ENCODE measurements around the gene SLC6A13.
"Not testable (repeated sequence)": the region's sequence is repeated elsewhere in the genome, so short reads cannot be mapped to it uniquely, and the experiment has no call there.

Gene SLC6A13

GRCh38 chr12:262817-263216, at the start of gene SLC6A13:
Gene SLC6A13, minus strand, starts transcription at chr12:262836. Its CDS starts 2,784 bp downstream, at chr12:260052.
- ATAC-seq: no peak
- no peak for DNase-seq

GRCh38 chr12:308511-308910, 45.9 kb upstream of the SLC6A13 start:
- ATAC-seq: no peak

GRCh38 chr12:307406-307805, 44.8 kb upstream of the SLC6A13 start:
- DNase-seq (no peak), ATAC-seq (no peak)

More at GRCh38 chr12:308511-308910, 45.9 kb upstream of the SLC6A13 start:
- no peak for DNase-seq

- DNase-seq (no peak), ATAC-seq (no peak)
These were observed 42.2 kb upstream of the SLC6A13 start for GRCh38 chr12:304805-305204.

DNA sequence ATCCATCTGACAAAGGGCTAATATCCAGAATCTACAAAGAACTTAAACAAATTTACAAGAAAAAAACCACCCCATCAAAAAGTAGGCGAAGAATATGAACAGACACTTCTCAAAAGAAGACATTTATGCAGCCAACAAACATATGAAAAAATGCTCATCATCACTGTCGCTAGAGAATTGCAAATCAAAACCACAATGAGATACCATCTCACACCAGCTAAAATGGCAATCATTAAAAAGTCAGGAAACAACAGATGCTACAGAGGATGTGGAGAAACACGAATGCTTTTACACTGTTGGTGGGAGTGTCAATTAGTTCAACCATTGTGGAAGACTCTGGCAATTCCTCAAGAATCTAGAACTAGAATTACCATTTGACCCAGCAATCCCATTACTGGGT, 40.1 kb upstream of the SLC6A13 start:
- not testable (repeated sequence) for ATAC-seq, DNase-seq

GRCh38 chr12:300166-300565, 37.5 kb upstream of the SLC6A13 start:
- not testable (repeated sequence) for DNase-seq, ATAC-seq

DNA sequence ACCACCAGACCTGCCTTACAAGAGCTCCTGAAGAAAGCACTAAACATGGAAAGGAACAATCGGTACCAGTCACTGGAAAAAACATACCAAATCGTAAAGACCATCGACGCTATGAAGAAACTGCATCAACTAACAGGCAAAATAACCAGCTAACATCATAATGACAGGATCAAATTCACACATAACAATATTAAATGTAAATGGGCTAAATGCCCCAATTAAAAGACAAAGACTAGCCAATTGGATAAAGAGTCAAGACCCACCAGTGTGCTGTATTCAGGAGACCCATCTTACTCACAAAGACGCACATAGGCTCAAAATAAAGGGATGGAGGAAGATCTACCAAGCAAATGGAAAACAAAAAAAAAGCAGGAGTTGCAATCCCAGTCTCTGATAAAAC, 36.9 kb upstream of the SLC6A13 start:
- DNase-seq: not testable (repeated sequence)

GRCh38 chr12:298059-298458, 35.4 kb upstream of the SLC6A13 start:
- not testable (repeated sequence) for DNase-seq, ATAC-seq

More for the DNA sequence above, 36.9 kb upstream of the SLC6A13 start:
- not testable (repeated sequence) for ATAC-seq

DNA sequence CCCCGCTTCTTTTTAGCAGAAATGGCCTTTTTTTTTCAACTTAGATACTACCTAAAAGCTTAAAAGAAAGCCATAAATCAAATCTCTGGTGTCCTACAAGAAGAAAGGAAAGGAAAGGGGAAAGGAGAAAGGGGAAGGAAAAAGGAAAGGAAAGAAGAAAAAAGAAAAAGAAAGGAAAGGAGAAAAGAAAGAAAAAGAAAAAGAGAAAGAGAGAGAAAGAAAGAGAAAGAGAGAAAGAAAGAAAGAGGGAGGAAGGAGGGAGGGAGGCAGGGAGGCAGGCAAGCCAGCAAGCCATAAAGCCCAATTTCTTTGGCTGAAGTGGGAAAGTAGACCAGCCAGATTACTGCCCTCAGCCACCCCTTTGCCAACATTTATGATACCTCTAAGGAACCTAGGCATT, 32.5 kb upstream of the SLC6A13 start:
- no peak for ATAC-seq

DNA sequence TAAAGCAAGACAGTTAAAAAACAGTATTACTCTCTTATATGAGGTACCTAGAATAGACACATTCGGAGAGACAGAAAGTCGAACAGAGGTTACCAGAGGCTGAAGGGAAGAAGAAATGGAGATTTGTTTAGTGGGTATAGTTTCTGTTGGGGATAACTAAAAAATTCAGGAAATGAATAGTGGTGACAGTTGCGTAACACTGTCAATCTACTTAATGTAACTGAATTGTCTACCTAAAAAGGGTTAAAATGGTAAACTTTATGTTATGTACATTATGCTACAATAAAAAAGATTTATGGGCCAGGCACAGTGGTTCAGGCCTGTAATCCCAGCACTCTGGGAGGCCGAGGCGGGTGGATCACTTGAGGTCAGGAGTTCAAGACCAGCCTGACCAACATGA, 30.6 kb upstream of the SLC6A13 start:
- ATAC-seq: no peak
- no peak for DNase-seq

More for the DNA sequence above, 32.5 kb upstream of the SLC6A13 start:
- no peak for DNase-seq

DNA sequence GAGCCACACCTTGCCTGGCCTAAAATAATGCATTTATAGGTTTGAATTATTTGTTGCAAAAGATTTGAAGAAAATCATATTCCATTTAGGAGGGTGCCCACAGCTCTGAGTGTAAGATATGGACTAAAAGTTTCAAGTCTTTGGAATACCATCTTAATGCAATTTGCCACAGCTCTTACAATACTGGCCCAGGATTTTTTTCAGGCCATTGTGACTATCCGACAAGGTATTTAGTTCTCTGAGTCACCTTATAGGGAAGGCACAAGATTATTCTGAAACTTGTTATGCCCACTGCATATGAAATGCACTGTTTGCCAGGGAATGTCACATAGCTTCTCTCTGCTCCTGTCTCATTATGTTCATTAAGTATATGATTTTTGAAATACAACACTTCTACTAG, 29.6 kb upstream of the SLC6A13 start:
- no peak for DNase-seq
- no peak for ATAC-seq

GRCh38 chr12:291153-291723, 28.6 kb upstream of the SLC6A13 start:
- ATAC-seq: no peak

GRCh38 chr12:288687-289086, 26.1 kb upstream of the SLC6A13 start:
- no peak for ATAC-seq
- no peak for DNase-seq

More at GRCh38 chr12:291153-291723, 28.6 kb upstream of the SLC6A13 start:
- no peak for DNase-seq

GRCh38 chr12:286531-287300, 24.1 kb upstream of the SLC6A13 start:
- DNase-seq: no peak
- peak; percentile 82 for ATAC-seq

- no peak for DNase-seq
- ATAC-seq: no peak
These were observed 15.4 kb upstream of the SLC6A13 start for GRCh38 chr12:278046-278445.

- no peak for DNase-seq
- ATAC-seq: no peak
These were observed 13.2 kb upstream of the SLC6A13 start for GRCh38 chr12:275812-276211.

GRCh38 chr12:273382-273781, 10.7 kb upstream of the SLC6A13 start:
- DNase-seq (no peak), ATAC-seq (no peak)

DNA sequence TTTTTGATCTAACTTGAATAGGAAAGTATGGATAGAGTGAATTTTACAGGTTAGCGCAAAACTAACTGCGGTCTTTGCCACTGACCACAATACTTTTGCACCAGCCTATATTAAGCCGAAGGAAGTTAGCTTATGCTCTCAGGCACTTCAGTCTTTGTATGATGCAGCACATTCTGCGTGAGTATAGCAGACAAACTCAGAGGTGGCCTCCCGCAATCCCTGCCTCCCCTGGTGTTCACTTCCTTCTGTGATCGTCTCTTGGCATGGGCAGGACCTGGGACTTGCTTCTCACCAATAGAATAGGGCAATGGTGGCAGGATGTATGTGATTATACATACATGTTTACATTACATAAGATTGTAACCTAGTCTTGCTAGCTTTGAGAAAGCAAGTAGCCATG, 10.3 kb upstream of the SLC6A13 start:
- no peak for DNase-seq
- ATAC-seq: no peak

DNA sequence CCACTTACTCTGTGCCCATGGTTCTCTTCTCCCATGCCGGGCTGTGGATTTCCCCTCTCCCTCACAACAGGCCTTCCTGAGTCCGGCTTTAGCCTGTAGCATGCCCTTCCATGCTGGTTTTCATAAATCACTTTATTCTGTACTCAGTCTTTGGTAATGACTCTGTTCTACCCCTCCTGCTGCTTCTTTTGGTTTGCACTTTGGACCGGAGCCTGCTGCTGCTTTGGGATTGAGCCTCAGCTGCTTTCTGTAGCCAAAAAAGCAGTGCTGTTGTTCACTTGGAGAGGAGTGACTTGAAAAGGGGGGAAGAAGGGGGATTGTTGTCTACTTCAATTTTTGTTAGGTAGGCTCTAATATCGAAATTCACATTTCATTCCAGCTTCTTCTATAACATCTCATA, 8.5 kb upstream of the SLC6A13 start:
- ATAC-seq (no peak), DNase-seq (no peak)

GRCh38 chr12:269191-269590, 6.6 kb upstream of the SLC6A13 start:
- no peak for DNase-seq

DNA sequence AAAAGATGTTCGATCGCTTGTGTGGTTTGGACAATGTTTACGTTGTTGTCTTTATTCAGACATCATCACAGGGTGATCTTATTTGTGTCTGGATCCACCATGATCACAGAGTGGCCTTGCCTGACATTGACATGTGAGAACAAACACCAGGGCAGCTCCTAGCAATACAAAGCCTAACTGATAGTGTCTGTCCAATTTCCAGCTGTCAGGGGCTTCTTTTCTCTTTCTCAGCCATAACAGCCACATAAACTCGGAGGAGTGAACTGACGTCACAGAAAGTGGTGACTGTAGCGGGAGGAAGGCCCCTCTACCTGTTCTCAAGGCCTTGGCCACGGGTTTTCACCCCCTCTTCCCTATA, 5.8 kb upstream of the SLC6A13 start:
- DNase-seq: no peak
- no peak for ATAC-seq

More at GRCh38 chr12:269191-269590, 6.6 kb upstream of the SLC6A13 start:
- ATAC-seq: no peak

GRCh38 chr12:267581-268482, 5.2 kb upstream of the SLC6A13 start:
- no peak for DNase-seq
- ATAC-seq: no peak

DNA sequence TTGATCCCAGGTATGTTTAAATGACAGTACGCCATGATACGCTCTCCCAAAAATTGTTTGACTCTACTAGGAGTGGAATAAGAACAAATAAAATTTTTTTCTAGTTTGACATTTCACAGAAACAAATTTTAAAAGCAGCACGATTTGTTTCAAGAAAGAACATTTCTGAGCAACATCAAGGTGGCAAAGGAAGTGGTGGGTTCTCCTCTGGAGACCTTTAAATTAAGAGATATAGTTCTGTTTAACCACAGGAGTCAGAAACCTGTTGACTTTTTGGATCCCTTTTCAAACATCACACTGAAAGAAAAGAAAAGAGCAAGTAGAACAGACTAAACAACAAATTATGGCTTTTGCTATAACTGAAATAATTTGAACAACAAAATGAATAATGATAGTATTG, 2.5 kb upstream of the SLC6A13 start:
- DNase-seq (no peak), ATAC-seq (no peak)

All from stimulated activated naive CD8-positive, alpha-beta T cell treated with anti-CD3 and anti-CD28 coated beads, Interleukin-15, Interleukin-2, amounts not matched to agents 100 U/mL and 50 U/mL, for 24 hours (primary cell).